Esophagus (tissue), 2 donors: ENCODE data around the gene TM9SF4. TPM values are rescaled to one million over a fixed set of nuclear protein-coding genes. Genes with fewer than 3 reads are reported as not detected.
"Not testable (repeated sequence)": the region's sequence is repeated elsewhere in the genome, so short reads cannot be mapped to it uniquely, and the experiment has no call there.

Experiments used
- H3K27ac ChIP-seq, 2 donors: one replicate each; pipeline ENCODE4 v1.5.1; 2013; ENCODE audit warnings: low read depth in 2 of 2, mild to moderate bottlenecking in 2 of 2, inconsistent platforms in 1 of 2, low read length in 1 of 2, moderate library complexity in 1 of 2
- H3K27me3 ChIP-seq, 2 donors: one replicate each; pipeline ENCODE4 v1.6.1; 2013; ENCODE audit warnings: low read length in 2 of 2, control low read depth in 1 of 2, mild to moderate bottlenecking in 1 of 2; ENCODE audit not compliant: insufficient read depth in 2 of 2, control insufficient read depth in 1 of 2
- H3K36me3 ChIP-seq, 2 donors: one replicate each; pipeline ENCODE4 v1.6.1; 2013; ENCODE audit warnings: low read length in 1 of 2; ENCODE audit not compliant: control insufficient read depth in 2 of 2, insufficient read depth in 2 of 2
- H3K4me1 ChIP-seq, 2 donors: one replicate each; pipeline ENCODE4 v1.6.1; 2013; ENCODE audit warnings: low read length in 1 of 2; ENCODE audit not compliant: control insufficient read depth in 2 of 2, insufficient read depth in 2 of 2
- H3K4me3 ChIP-seq, 2 donors: one replicate each; pipeline ENCODE4 v1.5.1; 2013; ENCODE audit warnings: low read length in 2 of 2, mild to moderate bottlenecking in 2 of 2, low read depth in 1 of 2, moderate library complexity in 1 of 2
- H3K9me3 ChIP-seq, 2 donors: one replicate each; pipeline ENCODE4 v1.6.1; 2013; ENCODE audit warnings: mild to moderate bottlenecking in 2 of 2, low read depth in 1 of 2, low read length in 1 of 2, moderate library complexity in 1 of 2; ENCODE audit not compliant: control insufficient read depth in 2 of 2, insufficient read depth in 1 of 2
- WGBS, 2 donors: extraction: QIAGEN DNeasy Blood & Tissue Kit; methylation state at CpG; one replicate each; pipeline ENCODE4 v1.1.7; 2013; 5-methylcytosine and 5-hydroxymethylcytosine counted together
- polyA plus RNA-seq, 2 donors: library from polyadenylated mRNA; stranded (reverse); fragments of 200-250 nt; gene quantifications; one replicate each; pipeline ENCODE4 v1.2.3, GENCODE V29; 2013
- donor health status: healthy with polysubstance abuse.
- donor health status: Bipolar disorder and iron deficiency.

Gene TM9SF4
- polyA plus RNA-seq, 2 donors: 22.9 to 26.6 TPM

GRCh38 chr20:32168184-32168910 lies 58.8 kb downstream of the TM9SF4 start:
- WGBS, 2 donors: 77 to 83% methylated on average over 2 of the region's 2 CpGs
- H3K36me3 ChIP-seq: peaks cover 7 to 26% of the 10 kb centered on the region in 2 donors
- no peak overlapping the region for H3K4me3 ChIP-seq
- no peak overlapping the region for H3K27ac ChIP-seq
- H3K4me1 ChIP-seq: no peaks in the 10 kb centered on the region
- no peaks in the 10 kb centered on the region for H3K27me3 ChIP-seq
- H3K9me3 ChIP-seq: no peaks in the 10 kb centered on the region

GRCh38 chr20:32177696-32178095 lies 68.2 kb downstream of the TM9SF4 start:
- H3K27ac ChIP-seq, H3K9me3 ChIP-seq, H3K27me3 ChIP-seq, H3K4me3 ChIP-seq, H3K36me3 ChIP-seq, H3K4me1 ChIP-seq: not testable (repeated sequence)
- 91 to 93% methylated on average over 7 of the region's 7 CpGs for WGBS, 2 donors

- 52 to 73% methylated on average over 2 of the region's 2 CpGs for WGBS, 2 donors
- Histone ChIP-seq H3K4me1 (no peaks in the 10 kb centered on the region), H3K9me3 (no peaks in the 10 kb centered on the region), H3K27ac (no peak overlapping the region), H3K27me3 (no peaks in the 10 kb centered on the region), H3K36me3 (no peaks in the 10 kb centered on the region), H3K4me3 (no peak overlapping the region)
Observed at GRCh38 chr20:32179515-32179914, 70.0 kb downstream of the TM9SF4 start.

DNA sequence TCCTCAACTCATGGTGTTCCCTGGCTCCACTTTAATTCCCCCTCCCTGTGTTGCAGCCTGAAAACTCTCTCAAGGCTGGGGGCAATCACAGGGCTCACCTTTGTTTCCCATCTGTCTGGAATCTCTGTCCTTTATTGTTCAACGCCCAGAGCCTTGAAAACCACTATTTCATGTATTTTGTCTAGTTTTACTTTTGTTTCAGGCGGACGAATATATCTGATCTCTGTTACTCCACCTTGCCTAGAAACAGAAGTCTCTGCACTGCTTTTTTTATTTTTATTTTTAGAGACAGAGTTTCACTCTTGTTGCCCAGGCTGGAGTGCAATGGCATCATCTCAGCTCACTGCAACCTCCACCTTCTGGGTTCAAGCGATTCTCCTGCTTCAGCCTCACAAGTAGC lies 70.4 kb downstream of the TM9SF4 start:
- no peak overlapping the region for H3K27ac ChIP-seq
- WGBS, 2 donors: 84 to 89% methylated on average over 4 of the region's 4 CpGs
- H3K36me3 ChIP-seq: no peaks in the 10 kb centered on the region
- no peaks in the 10 kb centered on the region for H3K9me3 ChIP-seq
- H3K4me3 ChIP-seq: no peak overlapping the region
- H3K27me3 ChIP-seq: no peaks in the 10 kb centered on the region
- H3K4me1 ChIP-seq: no peaks in the 10 kb centered on the region

- Histone ChIP-seq H3K36me3 (no peaks in the 10 kb centered on the region), H3K4me1 (no peaks in the 10 kb centered on the region), H3K9me3 (no peaks in the 10 kb centered on the region), H3K27me3 (no peaks in the 10 kb centered on the region), H3K4me3 (no peak overlapping the region), H3K27ac (no peak overlapping the region)
- 96 to 100% methylated on average over 2 of the region's 2 CpGs for WGBS, 2 donors
Observed at GRCh38 chr20:32181606-32182005, 72.1 kb downstream of the TM9SF4 start.

DNA sequence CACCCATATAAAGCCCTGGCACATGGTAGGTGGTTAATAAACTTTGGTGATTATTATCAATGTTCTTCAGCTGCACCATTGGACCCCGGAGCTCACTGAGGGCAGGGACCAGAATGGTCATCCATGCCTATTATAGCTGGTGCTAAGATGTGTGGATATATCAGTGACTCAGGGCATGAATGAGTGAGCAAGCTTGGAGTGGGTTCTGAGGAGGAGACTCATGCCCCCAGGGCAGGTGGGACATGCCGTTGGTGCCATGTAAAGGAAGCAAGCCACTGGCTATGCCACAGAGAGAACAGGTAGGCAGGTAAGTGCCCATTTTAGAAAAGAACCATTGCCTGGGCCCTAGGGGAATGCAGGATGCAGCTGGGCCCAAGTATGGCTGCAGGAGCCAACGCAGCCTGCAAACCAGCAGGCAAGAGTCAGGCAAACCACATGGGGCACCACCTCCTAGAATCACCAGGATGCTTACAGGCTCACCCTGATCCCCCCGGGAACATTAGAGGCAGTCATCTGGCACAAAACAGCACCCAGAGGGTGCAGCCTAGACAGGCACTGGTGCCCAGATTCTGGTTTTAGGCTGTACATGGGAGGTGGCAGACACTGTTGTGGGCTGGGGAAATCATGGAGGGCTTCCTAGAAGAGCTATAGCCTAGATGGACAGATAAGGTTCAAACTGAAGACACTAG lies 74.6 kb downstream of the TM9SF4 start:
- peaks cover 4 to 8% of the 10 kb centered on the region in 2 donors for H3K4me1 ChIP-seq
- no peaks in the 10 kb centered on the region for H3K27me3 ChIP-seq
- WGBS, 2 donors: 80 to 93% methylated on average over 4 of the region's 4 CpGs
- no peak overlapping the region for H3K27ac ChIP-seq
- H3K36me3 ChIP-seq: no peaks in the 10 kb centered on the region
- no peak overlapping the region for H3K4me3 ChIP-seq
- no peaks in the 10 kb centered on the region for H3K9me3 ChIP-seq

GRCh38 chr20:32184961-32185603 lies 75.6 kb downstream of the TM9SF4 start:
- Histone ChIP-seq H3K4me1 (peaks cover 6 to 14% of the 10 kb centered on the region in 2 donors), H3K36me3 (no peaks in the 10 kb centered on the region)
- WGBS, 2 donors: 75 to 76% methylated on average over 10 of the region's 10 CpGs

GRCh38 chr20:32186506-32186905 lies 77.0 kb downstream of the TM9SF4 start:
- WGBS, 2 donors: 88 to 98% methylated on average over 1 of the region's 1 CpG
- no peaks in the 10 kb centered on the region for H3K36me3 ChIP-seq
- H3K27me3 ChIP-seq: no peaks in the 10 kb centered on the region
- H3K27ac ChIP-seq: no peak overlapping the region
- no peaks in the 10 kb centered on the region for H3K9me3 ChIP-seq
- no peak overlapping the region for H3K4me3 ChIP-seq
- peaks cover 6 to 14% of the 10 kb centered on the region in 2 donors for H3K4me1 ChIP-seq

More at GRCh38 chr20:32184961-32185603, 75.6 kb downstream of the TM9SF4 start:
- H3K4me3 ChIP-seq: no peak overlapping the region
- H3K27me3 ChIP-seq: no peaks in the 10 kb centered on the region
- no peak overlapping the region for H3K27ac ChIP-seq
- no peaks in the 10 kb centered on the region for H3K9me3 ChIP-seq

- H3K4me3 ChIP-seq: no peak overlapping the region
- H3K4me1 ChIP-seq: peaks cover 6 to 14% of the 10 kb centered on the region in 2 donors
- no peaks in the 10 kb centered on the region for H3K27me3 ChIP-seq
- H3K9me3 ChIP-seq: no peaks in the 10 kb centered on the region
- no peak overlapping the region for H3K27ac ChIP-seq
- WGBS, 2 donors: 96% methylated on average over 17 of the region's 17 CpGs
- H3K36me3 ChIP-seq: no peaks in the 10 kb centered on the region
Observed at GRCh38 chr20:32188376-32189122, 79.0 kb downstream of the TM9SF4 start.
